ENCODE measurements around the gene SF3B6. TPM values are rescaled to one million over a fixed set of nuclear protein-coding genes. Genes with fewer than 3 reads are reported as not detected.

The SF3B6 gene
- total and polyA plus RNA-seq, 2 of the 4 experiments (the other 2 are of a cell fraction) = 143 to 191 TPM

DNA sequence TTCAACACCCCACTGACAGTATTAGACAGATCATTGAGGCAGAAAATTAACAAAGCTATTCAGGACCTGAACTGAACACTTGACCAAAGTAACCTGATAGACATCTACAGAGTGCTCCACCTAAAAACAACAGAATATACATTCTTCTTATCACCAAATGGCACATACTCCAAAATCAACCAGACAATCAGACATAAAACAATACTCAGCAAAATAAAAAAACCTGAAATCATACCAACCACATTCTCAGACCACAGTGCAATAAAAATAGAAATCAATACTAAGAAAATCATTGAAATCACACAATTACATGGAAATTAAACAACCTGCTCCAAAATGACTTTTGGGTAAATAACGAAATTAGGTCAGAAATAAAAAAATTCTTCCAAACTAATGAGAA, 31.2 kb upstream of the SF3B6 start:
- WGBS, 2 experiments (ENCODE audit: extremely low coverage in 2 of 2, insufficient read length in 1 of 2) = no CpG with 5 or more reads among the region's 1 CpG
- no peak overlapping the region for H2BK120ac ChIP-seq (ENCODE audit: low read depth, low read length)
- H3K9me1 ChIP-seq (ENCODE audit: insufficient read depth, low read length) = no peaks in the 10 kb centered on the region
- BruUV-seq (replicated peaks) = no TSS peak
- no peaks in the 10 kb centered on the region for H3K79me1 ChIP-seq (ENCODE audit: low read depth in 1 of 2, low read length in 2 of 2)
- no peaks in the 10 kb centered on the region for H3K4me1 ChIP-seq (ENCODE audit: control insufficient read depth, insufficient read depth, low read length)
- H3K14ac ChIP-seq (replicated peaks; ENCODE audit: low read depth, low read length) = no peak overlapping the region
- no peaks in the 10 kb centered on the region for H4K20me1 ChIP-seq (ENCODE audit: insufficient read depth, low read length)
- no peak overlapping the region for H2BK15ac ChIP-seq (ENCODE audit: low read depth, low read length)
- CTCF ChIA-PET = interaction anchor here (0.6 kb wide), 1 partner anchor 257 kb away, joined by 3 read pairs; no protein-coding TSS in a partner anchor
- DNase-seq (no peak), ATAC-seq (ENCODE audit: low read depth) (no peak)
- no peak overlapping the region for H4K5ac ChIP-seq (ENCODE audit: low read depth, low read length)
- H3K4me2 ChIP-seq (ENCODE audit: low read depth, low read length) = no peak overlapping the region
- intact Hi-C loops (cut with micrococcal nuclease) (no loop called here), dilution Hi-C loops (cut with HindIII; ENCODE audit: low sequenced_read_pairs, unreplicated experiment) (no loop called here), in situ Hi-C loops (cut with MboI; ENCODE audit: low sequenced_read_pairs) (no loop called here)
- no peak overlapping the region for H4K91ac ChIP-seq (ENCODE audit: insufficient read depth, low read depth, low read length)
- H3K18ac ChIP-seq (ENCODE audit: low read depth, low read length) = no peak overlapping the region
- 0 out of 2 replicates have a peak, but pooled peaks cover 2% of the 10 kb centered on the region for H3K36me3 ChIP-seq (ENCODE audit: control insufficient read depth, insufficient read depth, low read length)
- H2AK9ac ChIP-seq (replicated peaks; ENCODE audit: low read depth, low read length, poor library complexity) = no peak overlapping the region
- H3K27me3 ChIP-seq (ENCODE audit: control insufficient read depth, insufficient read depth, low read length) = no peaks in the 10 kb centered on the region
- no peak overlapping the region for H3K4ac ChIP-seq (ENCODE audit: low read depth, low read length)
- H3K9me3 ChIP-seq (ENCODE audit: control insufficient read depth, insufficient read depth, low read length) = no peaks in the 10 kb centered on the region; the same call in 1 of the 2 replicates
- H2AK5ac ChIP-seq (ENCODE audit: low read depth, low read length) = no peak overlapping the region
- H4K8ac ChIP-seq (ENCODE audit: low read depth in 2 of 2, low read length in 2 of 2) = no peak overlapping the region
- no peak overlapping the region for H3K9ac ChIP-seq (ENCODE audit: low read depth, low read length)
- no peak overlapping the region for H3K27ac ChIP-seq (ENCODE audit: insufficient read depth, low read length)
- POLR2A ChIA-PET (ENCODE audit: unreplicated experiment) = no interaction called here
- no peak overlapping the region for H3K23ac ChIP-seq (ENCODE audit: low read depth, low read length)
- H3K56ac ChIP-seq (ENCODE audit: extremely low read depth, insufficient read depth, low read length) = no peak overlapping the region
- H2BK5ac ChIP-seq (ENCODE audit: low read depth, low read length, poor library complexity, severe bottlenecking) = no peak overlapping the region
- TF ChIP-seq, protein P1, sequence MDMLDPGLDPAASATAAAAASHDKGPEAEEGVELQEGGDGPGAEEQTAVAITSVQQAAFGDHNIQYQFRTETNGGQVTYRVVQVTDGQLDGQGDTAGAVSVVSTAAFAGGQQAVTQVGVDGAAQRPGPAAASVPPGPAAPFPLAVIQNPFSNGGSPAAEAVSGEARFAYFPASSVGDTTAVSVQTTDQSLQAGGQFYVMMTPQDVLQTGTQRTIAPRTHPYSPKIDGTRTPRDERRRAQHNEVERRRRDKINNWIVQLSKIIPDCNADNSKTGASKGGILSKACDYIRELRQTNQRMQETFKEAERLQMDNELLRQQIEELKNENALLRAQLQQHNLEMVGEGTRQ (IDR thresholded peaks at IDR 0.05; ENCODE audit: low read depth, low read length) = no peak
- TF ChIP-seq BHLHE40 (IDR thresholded peaks at IDR 0.05; ENCODE audit: low read depth, low read length) = no peak
- no peak for TF ChIP-seq RFX5 (IDR thresholded peaks at IDR 0.05; ENCODE audit: low read depth, low read length)
- TF ChIP-seq CEBPB (IDR thresholded peaks at IDR 0.05; ENCODE audit: low read depth, low read length) = no peak
- TF ChIP-seq MXI1 (IDR thresholded peaks at IDR 0.05; ENCODE audit: borderline replicate concordance, low read depth, low read length) = no peak
- TF ChIP-seq FOS (IDR thresholded peaks at IDR 0.05; ENCODE audit: low read depth, low read length) = no peak
- TF ChIP-seq RAD21 (IDR thresholded peaks at IDR 0.05; ENCODE audit: low read length) = no peak
- TF ChIP-seq, protein P2, sequence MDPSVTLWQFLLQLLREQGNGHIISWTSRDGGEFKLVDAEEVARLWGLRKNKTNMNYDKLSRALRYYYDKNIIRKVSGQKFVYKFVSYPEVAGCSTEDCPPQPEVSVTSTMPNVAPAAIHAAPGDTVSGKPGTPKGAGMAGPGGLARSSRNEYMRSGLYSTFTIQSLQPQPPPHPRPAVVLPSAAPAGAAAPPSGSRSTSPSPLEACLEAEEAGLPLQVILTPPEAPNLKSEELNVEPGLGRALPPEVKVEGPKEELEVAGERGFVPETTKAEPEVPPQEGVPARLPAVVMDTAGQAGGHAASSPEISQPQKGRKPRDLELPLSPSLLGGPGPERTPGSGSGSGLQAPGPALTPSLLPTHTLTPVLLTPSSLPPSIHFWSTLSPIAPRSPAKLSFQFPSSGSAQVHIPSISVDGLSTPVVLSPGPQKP (IDR thresholded peaks at IDR 0.05; ENCODE audit: borderline replicate concordance, low read depth, low read length) = no peak
- TF ChIP-seq NFE2L2 (IDR thresholded peaks at IDR 0.05; ENCODE audit: low read depth, low read length) = no peak
- TF ChIP-seq CHD1 (IDR thresholded peaks at IDR 0.05; ENCODE audit: low read depth, low read length) = no peak
- no peak for TF ChIP-seq RCOR1 (IDR thresholded peaks at IDR 0.05; ENCODE audit: insufficient replicate concordance, low read length)
- no peak for TF ChIP-seq SMC3 (IDR thresholded peaks at IDR 0.05; ENCODE audit: low read depth, low read length)
- no peak for TF ChIP-seq POLR2A (IDR thresholded peaks at IDR 0.05; ENCODE audit: low read depth, low read length)
- TF ChIP-seq MAZ (IDR thresholded peaks at IDR 0.05; ENCODE audit: borderline replicate concordance, low read depth, low read length) = no peak
- TF ChIP-seq, protein P3, sequence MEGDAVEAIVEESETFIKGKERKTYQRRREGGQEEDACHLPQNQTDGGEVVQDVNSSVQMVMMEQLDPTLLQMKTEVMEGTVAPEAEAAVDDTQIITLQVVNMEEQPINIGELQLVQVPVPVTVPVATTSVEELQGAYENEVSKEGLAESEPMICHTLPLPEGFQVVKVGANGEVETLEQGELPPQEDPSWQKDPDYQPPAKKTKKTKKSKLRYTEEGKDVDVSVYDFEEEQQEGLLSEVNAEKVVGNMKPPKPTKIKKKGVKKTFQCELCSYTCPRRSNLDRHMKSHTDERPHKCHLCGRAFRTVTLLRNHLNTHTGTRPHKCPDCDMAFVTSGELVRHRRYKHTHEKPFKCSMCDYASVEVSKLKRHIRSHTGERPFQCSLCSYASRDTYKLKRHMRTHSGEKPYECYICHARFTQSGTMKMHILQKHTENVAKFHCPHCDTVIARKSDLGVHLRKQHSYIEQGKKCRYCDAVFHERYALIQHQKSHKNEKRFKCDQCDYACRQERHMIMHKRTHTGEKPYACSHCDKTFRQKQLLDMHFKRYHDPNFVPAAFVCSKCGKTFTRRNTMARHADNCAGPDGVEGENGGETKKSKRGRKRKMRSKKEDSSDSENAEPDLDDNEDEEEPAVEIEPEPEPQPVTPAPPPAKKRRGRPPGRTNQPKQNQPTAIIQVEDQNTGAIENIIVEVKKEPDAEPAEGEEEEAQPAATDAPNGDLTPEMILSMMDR (conservative IDR thresholded peaks at IDR 0.05; ENCODE audit: low read depth, low read length) = no peak
- TF ChIP-seq MAFK (IDR thresholded peaks at IDR 0.05; ENCODE audit: low read depth, low read length) = no peak
- H2AFZ ChIP-seq (replicated peaks; ENCODE audit: low read length, poor library complexity) = no peak overlapping the region
- no peak overlapping the region for H3K4me3 ChIP-seq (ENCODE audit: insufficient read depth, low read depth, low read length)
- H2BK20ac ChIP-seq (ENCODE audit: low read depth, low read length) = no peak overlapping the region
